K562 (cell line): Measurements from ENCODE around the gene POU2F1. TPM values are rescaled to one million over a fixed set of nuclear protein-coding genes. Genes with fewer than 3 reads are reported as not detected.
A peak's percentile ranks its signal among the peaks of the same experiment; 100 is the strongest.

Experiments used
- ATAC-seq: fragments of 200-7000 bp; cut with Tn5 transposase; 3 replicates; pipeline ENCODE4 v1.9.1; 2020; ENCODE audit warnings: moderate library complexity
- BruUV-seq: library from RNA; stranded (reverse); fragments of 400-500 nt; replicated peaks from 2 replicates; lab custom pipeline; 2021; lab: Mats Ljungman, UMichigan
- CTCF ChIA-PET: fragments of 300-600 bp; formaldehyde crosslinking; extraction: SDS; loops from one replicate; lab custom pipeline; 2021; ENCODE audit warnings: low intra/inter-chr PET ratio; lab: Yijun Ruan, JAX
- POLR2A ChIA-PET: fragments of 300-600, 350-650 bp; sonication (Branson Sonifier 250); formaldehyde crosslinking; extraction: SDS; loops from one replicate; lab custom pipeline; 2021; ENCODE audit warnings: antibody characterized with exemption, inconsistent platforms; lab: Yijun Ruan, JAX
- DNase-seq, 4 experiments: peaks; one replicate each; pipeline versions ENCODE4 v3.0.0 to v3.0.0-alpha.2; 2011 to 2018; ENCODE audit warnings: low spot score in 3 of 4, mixed read lengths in 3 of 4; ENCODE audit errors: extremely low read depth in 1 of 4
- FAIRE-seq: peaks from 2 replicates; lab custom pipeline; 2011; peaks lifted over from hg19 to GRCh38; lab: Jason Lieb, UNC
- H2AFZ ChIP-seq: 2 replicates; pipeline ENCODE4 v1.6.0; 2011; ENCODE audit warnings: low read depth, low read length, control low read depth, inconsistent platforms
- H3K27ac ChIP-seq: fragments of 200-600 bp; 3 replicates; pipeline ENCODE4 v1.8.0; 2011; ENCODE audit warnings: low read depth, mild to moderate bottlenecking, control low read depth, inconsistent platforms, low read length, moderate library complexity, mixed read lengths; ENCODE audit errors: extremely low read depth
- H3K27me3 ChIP-seq, 2 experiments: fragments of 300-600 bp in 1 of 2; 2 replicates in 1 of 2; 3 replicates in 1 of 2; pipeline versions ENCODE4 v1.6.0 to v1.8.0; 2011; ENCODE audit warnings: inconsistent platforms in 2 of 2, low read length in 2 of 2, mild to moderate bottlenecking in 1 of 2, mixed read lengths in 1 of 2, moderate library complexity in 1 of 2; ENCODE audit not compliant: control insufficient read depth in 2 of 2, insufficient read depth in 2 of 2
- H3K36me3 ChIP-seq: fragments of 300-600 bp; 3 replicates; pipeline ENCODE4 v1.8.0; 2011; ENCODE audit warnings: mild to moderate bottlenecking, low read length, inconsistent platforms; ENCODE audit not compliant: control insufficient read depth, insufficient read depth
- H3K4me1 ChIP-seq, 2 experiments: fragments of 200-600 bp in 1 of 2; replicated peaks in 1 of 2; 2 replicates in 1 of 2; 3 replicates in 1 of 2; pipeline versions ENCODE4 v1.5.1 to v1.8.0; 2011; ENCODE audit warnings: inconsistent platforms in 2 of 2, low read length in 2 of 2, mild to moderate bottlenecking in 1 of 2, mixed read lengths in 1 of 2, moderate library complexity in 1 of 2; ENCODE audit not compliant: control insufficient read depth in 2 of 2, insufficient read depth in 2 of 2
- H3K4me2 ChIP-seq: 2 replicates; pipeline ENCODE4 v1.6.1; 2011; ENCODE audit warnings: low read length, control low read depth, inconsistent platforms, mixed read lengths; ENCODE audit not compliant: insufficient read depth
- H3K4me3 ChIP-seq: fragments of 200-600 bp; sonication (generic), shearing (Covaris generic); 2 replicates; pipeline ENCODE4 v1.5.1; 2016; ENCODE audit warnings: control low read depth, inconsistent platforms
- H3K79me2 ChIP-seq: fragments of 200-600 bp; 3 replicates; pipeline ENCODE4 v1.8.0; 2011; ENCODE audit warnings: low read length, inconsistent platforms; ENCODE audit not compliant: control insufficient read depth, insufficient read depth
- H3K9ac ChIP-seq, 2 experiments: 2 replicates each; pipeline versions ENCODE4 v1.6.0 to v1.6.1; 2011; ENCODE audit warnings: low read depth in 2 of 2, low read length in 2 of 2, control low read depth in 1 of 2, inconsistent platforms in 1 of 2, mild to moderate bottlenecking in 1 of 2, mixed read lengths in 1 of 2; ENCODE audit not compliant: insufficient read depth in 1 of 2
- H3K9me1 ChIP-seq: one replicate; pipeline ENCODE4 v1.6.0; 2011; ENCODE audit warnings: inconsistent platforms, mild to moderate bottlenecking, low read length, moderate library complexity; ENCODE audit not compliant: control insufficient read depth, insufficient read depth
- H3K9me3 ChIP-seq: replicated peaks from 2 replicates; pipeline ENCODE4 v1.5.1; 2011; ENCODE audit warnings: low read depth, low read length, inconsistent platforms; ENCODE audit not compliant: control insufficient read depth, insufficient read depth
- H4K20me1 ChIP-seq: replicated peaks from 2 replicates; pipeline ENCODE4 v1.6.1; 2011; ENCODE audit warnings: low read length, inconsistent platforms, mixed read lengths; ENCODE audit not compliant: control insufficient read depth, insufficient read depth
- CXXC5 ChIP-seq: fragments of 250-450 bp; sonication (Bioruptor Pico); IDR thresholded peaks from 2 replicates; pipeline ENCODE4 v1.8.0; 2022; ENCODE audit warnings: inconsistent platforms, mild to moderate bottlenecking, moderate library complexity
- DPF2 ChIP-seq: fragments of 450-650 bp; IDR thresholded peaks from 2 replicates; pipeline ENCODE4 v1.6.1; 2016
- FOXK2 ChIP-seq, 2 experiments: fragments of 450-650 bp; IDR thresholded peaks in 1 of 2; conservative IDR thresholded peaks in 1 of 2; 2 replicates each; pipeline ENCODE4 v1.6.1; 2016; ENCODE audit warnings: low read depth in 2 of 2, mild to moderate bottlenecking in 1 of 2
- GATA2 ChIP-seq: sonication (generic); formaldehyde crosslinking; IDR thresholded peaks from 2 replicates; pipeline ENCODE4 v1.4.0; 2020; ENCODE audit warnings: mild to moderate bottlenecking, missing genetic modification reagents
- HOXB6 ChIP-seq: fragments of 250-450 bp; sonication (Bioruptor Pico); IDR thresholded peaks from 2 replicates; pipeline ENCODE4 v1.5.1; 2022; ENCODE audit warnings: mild to moderate bottlenecking, borderline replicate concordance
- KAT7 ChIP-seq: sonication (generic); formaldehyde crosslinking; IDR thresholded peaks from 2 replicates; pipeline ENCODE4 v1.8.0; 2022; ENCODE audit warnings: missing genetic modification reagents, mild to moderate bottlenecking, borderline replicate concordance
- LARP7 ChIP-seq: fragments of 450-650 bp; IDR thresholded peaks from 2 replicates; pipeline ENCODE4 v1.6.1; 2016
- MLLT1 ChIP-seq, 2 experiments: fragments of 450-650 bp; IDR thresholded peaks; 2 replicates each; pipeline ENCODE4 v1.6.1; 2016
- MYNN ChIP-seq, 2 experiments: sonication (generic); formaldehyde crosslinking in 1 of 2; IDR thresholded peaks; 2 replicates each; pipeline versions ENCODE4 v1.5.0 to v1.6.1; 2016 to 2020; ENCODE audit warnings: antibody characterized with exemption in 1 of 2, missing genetic modification reagents in 1 of 2
- NCOA2 ChIP-seq, 2 experiments: fragments of 450-650 bp; IDR thresholded peaks; 2 replicates each; pipeline ENCODE4 v1.6.1; 2018; ENCODE audit warnings: mild to moderate bottlenecking in 2 of 2, moderate library complexity in 1 of 2; ENCODE audit not compliant: partially characterized antibody in 2 of 2
- NEUROD1 ChIP-seq: fragments of 150-350 bp; IDR thresholded peaks from 2 replicates; pipeline ENCODE4 v1.6.1; 2014; ENCODE audit warnings: borderline replicate concordance, low read length, low read depth; ENCODE audit not compliant: partially characterized antibody
- NRF1 ChIP-seq, 2 experiments: fragments of 450-650 bp; IDR thresholded peaks in 1 of 2; conservative IDR thresholded peaks in 1 of 2; 2 replicates each; pipeline ENCODE4 v1.6.1; 2014; ENCODE audit warnings: mild to moderate bottlenecking in 2 of 2
- PCBP1 ChIP-seq: fragments of 200-400 bp; formaldehyde crosslinking; IDR thresholded peaks from 2 replicates; pipeline ENCODE4 v1.6.1; 2018; ENCODE audit warnings: mild to moderate bottlenecking, low read depth, low read length; ENCODE audit not compliant: poor library complexity, severe bottlenecking
- TAF1 ChIP-seq: IDR thresholded peaks from 2 replicates; pipeline ENCODE4 v1.6.1; 2011; ENCODE audit warnings: mild to moderate bottlenecking, low read length, moderate library complexity; ENCODE audit not compliant: insufficient read depth, control insufficient read depth, severe bottlenecking; ENCODE audit errors: extremely low read depth
- TCF7L2 ChIP-seq: fragments of 150-350 bp; IDR thresholded peaks from 2 replicates; pipeline ENCODE4 v1.6.1; 2016; ENCODE audit warnings: low read depth, mild to moderate bottlenecking, low read length, moderate library complexity
- XRCC4 ChIP-seq: IDR thresholded peaks from one replicate; pipeline ENCODE4 v1.6.1; 2011; ENCODE audit not compliant: insufficient read depth, insufficient read length; ENCODE audit errors: extremely low read depth
- ZBTB1 ChIP-seq: sonication (generic); formaldehyde crosslinking; IDR thresholded peaks from 2 replicates; pipeline ENCODE4 v1.8.1; 2023; ENCODE audit warnings: missing genetic modification reagents, low read depth, mild to moderate bottlenecking, borderline replicate concordance
- ZNF511 ChIP-seq: sonication (generic); formaldehyde crosslinking; IDR thresholded peaks from 2 replicates; pipeline ENCODE4 v1.8.0; 2022; ENCODE audit warnings: mild to moderate bottlenecking, missing genetic modification reagents
- WGBS: fragments of 100-300 bp; shearing (Covaris generic); methylation state at CpG from one replicate; pipeline ENCODE4 v1.1.6; 2016; ENCODE audit warnings: low coverage, mixed read lengths; ENCODE audit not compliant: insufficient coverage; ENCODE audit errors: missing lambda C conversion rate; 5-methylcytosine and 5-hydroxymethylcytosine counted together
- in situ Hi-C: fragments of 300-500 bp; cut with MboI; formaldehyde crosslinking; loops from 4 replicates; pipeline ENCODE4 v1.15.0; 2018; ENCODE audit warnings: inconsistent platforms, mixed read lengths
- intact Hi-C: fragments of 100-400 bp; cut with micrococcal nuclease; formaldehyde crosslinking; loops from 2 replicates; pipeline ENCODE4 v1.14.2; 2022
- polyA plus RNA-seq, 8 experiments: library from polyadenylated mRNA; depleted of rRNA in 4 of 8; stranded (reverse) in 5 of 8; unstranded in 3 of 8; fragments of >200 nt; fragmentation: Nextera tagmentation in 2 of 8; fragmentation: Illumina TruSeq in 1 of 8; extraction: Ambion mirVana in 2 of 8; extraction: Trizol in 1 of 8; gene quantifications; 2 replicates each; pipeline versions ENCODE4 v1.2.1 to v1.2.3, GENCODE V29; 2011 to 2014; ENCODE audit warnings: inconsistent platforms in 1 of 8, missing spikeins in 1 of 8
- total RNA-seq, 7 experiments: library from RNA; depleted of rRNA in 6 of 7; stranded (reverse); fragments of >200 nt in 6 of 7; fragmentation: Illumina TruSeq in 2 of 7; extraction: Trizol in 2 of 7; gene quantifications; 2 replicates each; pipeline versions ENCODE4 v1.2.1 to v1.2.3, GENCODE V29; 2011 to 2021; ENCODE audit warnings: low replicate concordance in 1 of 7

Gene POU2F1
- total and polyA plus RNA-seq, 9 of the 15 experiments (the other 6 are each of a cell fraction or from before 2014, with no cell fraction given) = 2.6 to 22.3 (median 8.8) TPM

- WGBS = 1% methylated on average over 71 of the region's 85 CpGs
- ATAC-seq = peak; percentile 69
- H3K9me1 ChIP-seq = no peaks in the 10 kb centered on the region
- FAIRE-seq = no peak
- H3K4me1 ChIP-seq = peaks cover 8 to 17% of the 10 kb centered on the region in 2 experiments
- H3K79me2 ChIP-seq = no peaks in the 10 kb centered on the region
- H3K9ac ChIP-seq = peak overlapping the region; percentile 35 to 90; a peak in 3 of 4 replicates
- H3K4me3 ChIP-seq = peak overlapping the region; percentile 50
- in situ Hi-C loops = no loop called here
- intact Hi-C loops = no loop called here
- peaks cover 36 to 54% of the 10 kb centered on the region in 2 experiments for H3K27me3 ChIP-seq
- DNase-seq = peak; percentile 74 to 93 (median 84)
- no peaks in the 10 kb centered on the region for H3K9me3 ChIP-seq
- CTCF ChIA-PET = interaction anchor here (0.6 kb wide), 1 partner anchor 630 kb away, joined by 3 read pairs; no protein-coding TSS in a partner anchor
- H3K36me3 ChIP-seq = no peaks in the 10 kb centered on the region
- H3K27ac ChIP-seq = no peak overlapping the region
- H2AFZ ChIP-seq = peak overlapping the region; percentile 91
- no TSS peak for BruUV-seq
- H4K20me1 ChIP-seq = no peaks in the 10 kb centered on the region; the same call in 1 of the 2 replicates
- POLR2A ChIA-PET = interaction anchor here (0.6 to 0.8 kb wide), 3 partner anchors 10 to 488 kb away, joined by 3 to 4 read pairs (median 3); no protein-coding TSS in a partner anchor
- peak overlapping the region; percentile 81 for H3K4me2 ChIP-seq
- TF ChIP-seq NRF1 (conservative IDR thresholded peaks at IDR 0.05 in 1 of 2, IDR thresholded peaks at IDR 0.05 in 1 of 2) (peak in 1 of 2 experiments; percentile 20; a peak in 1 of 4 replicates), KAT7 (CRISPR knock-in tag) (0 out of 2 replicates have a peak, but pooled peaks have one; percentile 81), MLLT1 (IDR thresholded peaks at IDR 0.05) (0 out of 4 replicates have a peak, but pooled peaks of 1 of the 2 experiments have one; percentile 17), CXXC5 (CRISPR knock-in tag) (peak; percentile 54), MYNN (IDR thresholded peaks at IDR 0.05) (0 out of 2 replicates have a peak, but pooled peaks have one; percentile 19), MYNN (CRISPR knock-in tag; IDR thresholded peaks at IDR 0.05) (no peak), TCF7L2 (no peak), ZNF511 (CRISPR knock-in tag) (no peak), GATA2 (CRISPR knock-in tag) (peak; percentile 55; the same call in 1 of the 2 replicates), NCOA2 (IDR thresholded peaks at IDR 0.05; ENCODE audit: partially characterized antibody in 2 of 2) (no peak), DPF2 (0 out of 2 replicates have a peak, but pooled peaks have one; percentile 17), ZBTB1 (CRISPR knock-in tag) (0 out of 2 replicates have a peak, but pooled peaks have one; percentile 19), HOXB6 (CRISPR knock-in tag) (no peak), TAF1 (peak; percentile 16), FOXK2 (conservative IDR thresholded peaks at IDR 0.05 in 1 of 2, IDR thresholded peaks at IDR 0.05 in 1 of 2; ENCODE audit: low read depth in 2 of 2) (no peak), XRCC4 (no peak), PCBP1 (peak; percentile 32), LARP7 (no peak), NEUROD1 (no peak)
These were observed 234.5 kb downstream of the POU2F1 start for GRCh38 chr1:167454894-167455785.
